ENCODE measurements around the gene PDE1A.

- TF ChIP-seq, protein P1, sequence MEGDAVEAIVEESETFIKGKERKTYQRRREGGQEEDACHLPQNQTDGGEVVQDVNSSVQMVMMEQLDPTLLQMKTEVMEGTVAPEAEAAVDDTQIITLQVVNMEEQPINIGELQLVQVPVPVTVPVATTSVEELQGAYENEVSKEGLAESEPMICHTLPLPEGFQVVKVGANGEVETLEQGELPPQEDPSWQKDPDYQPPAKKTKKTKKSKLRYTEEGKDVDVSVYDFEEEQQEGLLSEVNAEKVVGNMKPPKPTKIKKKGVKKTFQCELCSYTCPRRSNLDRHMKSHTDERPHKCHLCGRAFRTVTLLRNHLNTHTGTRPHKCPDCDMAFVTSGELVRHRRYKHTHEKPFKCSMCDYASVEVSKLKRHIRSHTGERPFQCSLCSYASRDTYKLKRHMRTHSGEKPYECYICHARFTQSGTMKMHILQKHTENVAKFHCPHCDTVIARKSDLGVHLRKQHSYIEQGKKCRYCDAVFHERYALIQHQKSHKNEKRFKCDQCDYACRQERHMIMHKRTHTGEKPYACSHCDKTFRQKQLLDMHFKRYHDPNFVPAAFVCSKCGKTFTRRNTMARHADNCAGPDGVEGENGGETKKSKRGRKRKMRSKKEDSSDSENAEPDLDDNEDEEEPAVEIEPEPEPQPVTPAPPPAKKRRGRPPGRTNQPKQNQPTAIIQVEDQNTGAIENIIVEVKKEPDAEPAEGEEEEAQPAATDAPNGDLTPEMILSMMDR (IDR thresholded peaks at IDR 0.05; ENCODE audit: insufficient read depth, low read length), result no peak
- TF ChIP-seq POLR2AphosphoS5 (IDR thresholded peaks at IDR 0.05; ENCODE audit: low read depth) (no peak), REST (IDR thresholded peaks at IDR 0.05; ENCODE audit: insufficient replicate concordance, low read depth) (no peak)
These were observed 135.5 kb downstream of the PDE1A start for GRCh38 chr2:182291296-182291695.

Data from HL-60 (cell line).